Body of pancreas (tissue), 4 donors: Measurements from ENCODE around the gene ECEL1. TPM values are rescaled to one million over a fixed set of nuclear protein-coding genes. Genes with fewer than 3 reads are reported as not detected.

ENCODE experiments used
- ATAC-seq: fragments of 150-250 bp; one replicate; pipeline ENCODE4 v1.9.1; 2016
- DNase-seq, 4 donors: peaks; one replicate each; pipeline ENCODE4 v3.0.0-alpha.2; 2019
- H3K27ac ChIP-seq, 4 donors: fragments of 200-600 bp; sonication (generic); 1 replicate in 3 of 4; 2 replicates in 1 of 4; pipeline versions ENCODE4 v1.5.1 to v1.6.1; 2016 to 2019; ENCODE audit warnings: mild to moderate bottlenecking in 1 of 4, mixed read lengths in 1 of 4, moderate library complexity in 1 of 4
- H3K27me3 ChIP-seq, 2 donors: fragments of 200-600 bp; sonication (generic); one replicate each; pipeline ENCODE4 v1.6.0; 2016; ENCODE audit warnings: mild to moderate bottlenecking in 1 of 2
- H3K36me3 ChIP-seq, 2 donors: fragments of 200-600 bp; sonication (generic); replicated peaks in 1 of 2; 2 replicates each; pipeline ENCODE4 v1.5.1; 2016; ENCODE audit warnings: low read depth in 2 of 2; ENCODE audit not compliant: insufficient read depth in 1 of 2
- H3K4me1 ChIP-seq: fragments of 200-600 bp; sonication (generic); one replicate; pipeline ENCODE4 v1.6.0; 2016
- H3K4me3 ChIP-seq, 2 donors: fragments of 200-600 bp; sonication (generic); 1 replicate in 1 of 2; 2 replicates in 1 of 2; pipeline ENCODE4 v1.5.1; 2016 to 2019
- H3K9me3 ChIP-seq, 3 donors: fragments of 200-600 bp; sonication (generic); 1 replicate in 2 of 3; 2 replicates in 1 of 3; pipeline ENCODE4 v1.5.1; 2016
- CTCF ChIP-seq, 7 experiments: fragments of 450-650 bp in 4 of 7; fragments of 200-600 bp in 3 of 7; sonication (generic) in 3 of 7; IDR thresholded peaks; one replicate each; pipeline ENCODE4 v1.5.1; 2016 to 2019; ENCODE audit warnings: antibody characterized with exemption in 7 of 7
- POLR2A ChIP-seq, 3 donors: fragments of 450-650 bp; IDR thresholded peaks; one replicate each; pipeline ENCODE4 v1.6.1; 2016; ENCODE audit warnings: antibody characterized with exemption in 3 of 3, mild to moderate bottlenecking in 2 of 3
- WGBS, 2 donors: methylation state at CpG; one replicate each; pipeline ENCODE4 v1.1.5; 2017; 5-methylcytosine and 5-hydroxymethylcytosine counted together
- intact Hi-C: fragments of 100-400 bp; cut with DNase I; formaldehyde crosslinking; loops from one replicate; pipeline ENCODE4 v1.15.1; 2023
- total RNA-seq, 2 donors: library from RNA; depleted of rRNA; stranded (reverse); fragments of >200 nt; gene quantifications; one replicate each; pipeline ENCODE4 v1.1.0, GENCODE V29; 2016

ECEL1 gene
- total RNA-seq, 2 donors from 2014 or later = 0.26 TPM; not detected in 1

- peaks cover 14% of the 10 kb centered on the region for H3K4me1 ChIP-seq
- TF ChIP-seq POLR2A (IDR thresholded peaks at IDR 0.05) (no peak), CTCF (IDR thresholded peaks at IDR 0.05) (no peak)
- DNase-seq (no peak), ATAC-seq (no peak)
- intact Hi-C loops = loop anchor here (10.0 kb wide), 1 partner anchor 624 kb away; no protein-coding TSS in a partner anchor
- no peak overlapping the region for H3K27ac ChIP-seq
- H3K36me3 ChIP-seq = no peaks in the 10 kb centered on the region
- H3K27me3 ChIP-seq = peaks cover 0 to 11% of the 10 kb centered on the region in 2 donors
- no peak overlapping the region for H3K4me3 ChIP-seq
- WGBS, 2 donors = 56 to 59% methylated on average over 4 to 11 of the region's 11 CpGs
- H3K9me3 ChIP-seq = no peaks in the 10 kb centered on the region
Measured at GRCh38 chr2:232528746-232529460, 41.3 kb upstream of the ECEL1 start.

- intact Hi-C loops = loop anchor here (10.0 kb wide), 1 partner anchor 623 kb away; no protein-coding TSS in a partner anchor
- DNase-seq = no peak
- Histone ChIP-seq H3K27ac (no peak overlapping the region), H3K27me3 (peaks cover 0 to 20% of the 10 kb centered on the region in 2 donors), H3K36me3 (no peaks in the 10 kb centered on the region), H3K9me3 (no peaks in the 10 kb centered on the region), H3K4me3 (no peak overlapping the region), H3K4me1 (peaks cover 20% of the 10 kb centered on the region)
- 59 to 61% methylated on average over 3 to 6 of the region's 6 CpGs for WGBS, 2 donors
- no peak for ATAC-seq
- TF ChIP-seq POLR2A (IDR thresholded peaks at IDR 0.05) = no peak
- no peak for TF ChIP-seq CTCF (IDR thresholded peaks at IDR 0.05)
Measured at GRCh38 chr2:232527905-232528470, 40.4 kb upstream of the ECEL1 start.

GRCh38 chr2:232526372-232526941, 38.8 kb upstream of the ECEL1 start:
- H3K4me1 ChIP-seq = peaks cover 31% of the 10 kb centered on the region
- DNase-seq (no peak), ATAC-seq (no peak)
- H3K27me3 ChIP-seq = peaks cover 0 to 34% of the 10 kb centered on the region in 2 donors
- H3K36me3 ChIP-seq = no peaks in the 10 kb centered on the region
- H3K4me3 ChIP-seq = no peak overlapping the region
- no peak overlapping the region for H3K27ac ChIP-seq
- no peaks in the 10 kb centered on the region for H3K9me3 ChIP-seq
- no peak for TF ChIP-seq POLR2A (IDR thresholded peaks at IDR 0.05)
- intact Hi-C loops = loop anchor here (10.0 kb wide), 1 partner anchor 622 kb away; no protein-coding TSS in a partner anchor
- 77 to 79% methylated on average over 12 of the region's 13 CpGs for WGBS, 2 donors

- H3K27me3 ChIP-seq = peaks cover 0 to 34% of the 10 kb centered on the region in 2 donors
- H3K9me3 ChIP-seq = no peaks in the 10 kb centered on the region
- H3K36me3 ChIP-seq = no peaks in the 10 kb centered on the region
- no peak within 1 kb of the TSS for H3K27ac ChIP-seq
- TF ChIP-seq POLR2A (IDR thresholded peaks at IDR 0.05) (no peak), CTCF (IDR thresholded peaks at IDR 0.05) (no peak)
- DNase-seq (peak; percentile 42 to 70 (median 62)), ATAC-seq (peak; percentile 68)
- 22 to 28% methylated on average over 6 to 17 of the region's 18 CpGs for WGBS, 2 donors
- intact Hi-C loops = loop anchor here (10.0 kb wide), 1 partner anchor 621 kb away; no protein-coding TSS in a partner anchor
- peaks cover 31% of the 10 kb centered on the region for H3K4me1 ChIP-seq
- H3K4me3 ChIP-seq = no peak within 1 kb of the TSS
Measured at GRCh38 chr2:232525791-232526371, 38.2 kb upstream of the ECEL1 start, which contains the start of gene CHRND. CHRND (plus strand) TSS chr2:232526160; CDS start chr2:232526216, 56 bp downstream.

GRCh38 chr2:232525199-232525598, 37.6 kb upstream of the ECEL1 start:
- Histone ChIP-seq H3K9me3 (no peaks in the 10 kb centered on the region), H3K27ac (no peak overlapping the region), H3K4me1 (peaks cover 31% of the 10 kb centered on the region), H3K27me3 (peaks cover 0 to 34% of the 10 kb centered on the region in 2 donors), H3K36me3 (no peaks in the 10 kb centered on the region), H3K4me3 (no peak overlapping the region)
- ATAC-seq = no peak
- intact Hi-C loops = loop anchor here (10.0 kb wide), 1 partner anchor 620 kb away; no protein-coding TSS in a partner anchor
- WGBS, 2 donors = 78 to 79% methylated on average over 7 to 11 of the region's 14 CpGs
- no peak for TF ChIP-seq POLR2A (IDR thresholded peaks at IDR 0.05)
- DNase-seq = no peak
